ENCODE data around the gene BCL2L13.
"Not testable (repeated sequence)": the region's sequence is repeated elsewhere in the genome, so short reads cannot be mapped to it uniquely, and the experiment has no call there.

The BCL2L13 gene

DNA sequence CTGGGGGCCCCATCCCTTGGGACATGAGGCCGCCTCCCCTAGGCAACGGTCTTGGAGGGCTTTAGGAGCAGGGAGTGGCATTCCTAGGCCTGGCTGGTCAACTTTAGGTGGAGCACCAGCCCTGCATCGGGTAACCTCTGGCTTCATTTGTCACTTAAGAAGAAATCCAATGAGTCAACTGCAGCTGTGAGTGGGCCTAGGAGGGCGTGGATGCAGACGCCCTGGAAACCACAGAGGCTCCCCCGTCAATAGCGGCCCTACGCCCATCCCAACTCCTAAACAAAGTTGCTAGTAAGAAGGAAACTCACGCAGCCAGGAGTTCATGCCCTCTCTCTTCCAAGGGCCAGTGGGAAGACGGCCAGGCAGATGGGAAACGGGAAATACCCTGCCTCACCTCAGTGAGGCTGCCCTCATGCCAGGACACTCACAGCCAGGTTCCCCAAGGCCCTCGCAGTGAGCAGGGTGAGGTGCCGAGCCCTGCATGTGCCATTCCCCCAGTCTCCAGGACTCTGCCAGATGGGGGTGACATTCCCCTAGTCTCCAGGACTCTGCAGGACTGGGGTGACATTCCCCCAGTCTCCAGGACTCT, 114.9 kb downstream of the BCL2L13 start:
- DNase-seq (ENCODE audit: low read depth, low spot score) = no peak
- Histone ChIP-seq H3K27ac (ENCODE audit: low read length) (no peak overlapping the region), H3K4me3 (ENCODE audit: low read length) (no peak overlapping the region), H3K27me3 (ENCODE audit: control insufficient read depth, insufficient read depth, low read length) (no peaks in the 10 kb centered on the region), H3K4me1 (ENCODE audit: control insufficient read depth, insufficient read depth, low read length) (no peaks in the 10 kb centered on the region; the same call in 1 of the 2 replicates), H3K9me3 (ENCODE audit: control insufficient read depth, insufficient read depth, low read length) (no peaks in the 10 kb centered on the region), H3K36me3 (ENCODE audit: control insufficient read depth, insufficient read depth, low read length) (no peaks in the 10 kb centered on the region; the same call in 1 of the 2 replicates)
- no CpG with 5 or more reads among the region's 13 CpGs for WGBS (ENCODE audit: insufficient coverage, insufficient read length)

DNA sequence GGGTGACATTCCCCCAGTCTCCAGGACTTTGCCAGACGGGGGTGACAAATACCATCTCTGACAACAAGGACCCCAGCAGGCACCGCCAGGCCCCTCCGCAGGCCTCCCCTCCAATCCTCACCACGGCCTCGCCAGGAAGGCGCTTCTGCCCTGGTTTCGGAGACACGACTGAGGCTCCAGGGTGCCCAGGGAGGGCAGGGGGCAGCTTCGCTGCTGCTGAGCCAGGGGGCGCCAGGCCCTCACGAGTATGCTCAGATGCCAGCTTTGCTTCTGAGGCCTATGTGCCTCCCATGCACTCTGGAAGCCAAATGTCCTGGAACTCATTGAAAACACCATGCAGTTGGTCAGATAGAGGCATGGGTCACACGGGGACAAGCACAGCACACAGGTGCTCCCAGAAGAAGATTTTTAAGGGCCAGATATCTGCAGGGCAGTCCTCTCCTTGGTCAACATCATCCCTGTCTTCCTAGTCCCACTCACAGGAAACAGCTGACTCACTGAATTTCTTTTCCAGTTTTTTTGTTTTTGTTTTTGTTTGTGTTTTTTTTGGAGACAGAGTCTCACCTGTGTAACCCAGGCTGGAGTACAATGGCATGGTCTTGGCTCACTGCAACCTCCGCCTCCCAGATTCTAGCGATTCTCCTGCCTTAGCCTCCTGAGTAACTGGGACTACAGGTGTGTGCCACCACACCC, 115.8 kb downstream of the BCL2L13 start:
- Histone ChIP-seq H3K36me3 (ENCODE audit: control insufficient read depth, insufficient read depth, low read length) (no peaks in the 10 kb centered on the region; the same call in 1 of the 2 replicates), H3K4me1 (ENCODE audit: control insufficient read depth, insufficient read depth, low read length) (no peaks in the 10 kb centered on the region; the same call in 1 of the 2 replicates), H3K27me3 (ENCODE audit: control insufficient read depth, insufficient read depth, low read length) (no peaks in the 10 kb centered on the region), H3K27ac (ENCODE audit: low read length) (no peak overlapping the region), H3K4me3 (ENCODE audit: low read length) (no peak overlapping the region), H3K9me3 (ENCODE audit: control insufficient read depth, insufficient read depth, low read length) (no peaks in the 10 kb centered on the region)
- no CpG with 5 or more reads among the region's 14 CpGs for WGBS (ENCODE audit: insufficient coverage, insufficient read length)
- no peak for DNase-seq (ENCODE audit: low read depth, low spot score)

DNA sequence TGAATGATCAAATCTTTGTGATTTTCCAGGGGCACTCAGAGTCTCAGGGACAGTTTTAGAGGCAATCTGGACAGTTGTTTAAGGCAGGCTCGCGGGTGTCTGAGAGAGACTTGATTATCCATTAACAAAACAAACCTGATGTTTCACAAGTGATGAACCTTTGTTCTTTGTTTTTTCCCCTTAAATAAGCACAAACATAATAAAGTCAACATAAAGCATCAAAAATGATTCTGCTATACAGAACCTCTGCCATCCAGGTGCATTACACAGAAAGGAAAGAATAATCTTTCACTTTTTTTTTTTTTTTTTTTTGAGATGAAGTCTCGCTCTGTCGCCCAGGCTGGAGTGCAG, 122.6 kb downstream of the BCL2L13 start:
- Histone ChIP-seq H3K27me3 (ENCODE audit: control insufficient read depth, insufficient read depth, low read length) (no peaks in the 10 kb centered on the region), H3K27ac (ENCODE audit: low read length) (no peak overlapping the region), H3K36me3 (ENCODE audit: control insufficient read depth, insufficient read depth, low read length) (no peaks in the 10 kb centered on the region), H3K4me1 (ENCODE audit: control insufficient read depth, insufficient read depth, low read length) (no peaks in the 10 kb centered on the region), H3K4me3 (ENCODE audit: low read length) (no peak overlapping the region), H3K9me3 (ENCODE audit: control insufficient read depth, insufficient read depth, low read length) (no peaks in the 10 kb centered on the region)
- WGBS (ENCODE audit: insufficient coverage, insufficient read length) = no CpG with 5 or more reads among the region's 4 CpGs
- DNase-seq (ENCODE audit: low read depth, low spot score) = no peak

DNA sequence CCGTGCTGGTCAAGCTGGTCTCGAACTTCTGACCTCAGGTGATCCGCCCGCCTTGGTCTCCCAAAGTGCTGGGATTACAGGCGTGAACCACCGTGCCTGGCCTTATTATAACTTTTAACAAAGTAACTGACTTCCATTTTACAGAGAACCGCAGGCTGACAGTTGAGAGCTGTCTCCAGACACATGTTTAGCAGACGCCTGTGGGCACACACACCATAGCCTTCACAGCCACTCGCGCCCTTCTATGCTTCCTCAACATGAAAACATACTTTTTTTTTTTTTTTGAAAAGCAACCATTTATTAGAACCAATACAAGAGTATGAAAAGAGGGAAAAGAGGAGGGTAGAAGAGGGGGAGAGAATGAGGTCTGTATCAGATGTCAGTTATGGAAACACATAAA, 124.9 kb downstream of the BCL2L13 start:
- not testable (repeated sequence) for H3K9me3 ChIP-seq (ENCODE audit: control insufficient read depth, insufficient read depth, low read length); H3K27ac ChIP-seq (ENCODE audit: low read length); H3K4me3 ChIP-seq (ENCODE audit: low read length); DNase-seq (ENCODE audit: low read depth, low spot score); H3K27me3 ChIP-seq (ENCODE audit: control insufficient read depth, insufficient read depth, low read length); H3K36me3 ChIP-seq (ENCODE audit: control insufficient read depth, insufficient read depth, low read length); H3K4me1 ChIP-seq (ENCODE audit: control insufficient read depth, insufficient read depth, low read length)
- no CpG with 5 or more reads among the region's 10 CpGs for WGBS (ENCODE audit: insufficient coverage, insufficient read length)

DNA sequence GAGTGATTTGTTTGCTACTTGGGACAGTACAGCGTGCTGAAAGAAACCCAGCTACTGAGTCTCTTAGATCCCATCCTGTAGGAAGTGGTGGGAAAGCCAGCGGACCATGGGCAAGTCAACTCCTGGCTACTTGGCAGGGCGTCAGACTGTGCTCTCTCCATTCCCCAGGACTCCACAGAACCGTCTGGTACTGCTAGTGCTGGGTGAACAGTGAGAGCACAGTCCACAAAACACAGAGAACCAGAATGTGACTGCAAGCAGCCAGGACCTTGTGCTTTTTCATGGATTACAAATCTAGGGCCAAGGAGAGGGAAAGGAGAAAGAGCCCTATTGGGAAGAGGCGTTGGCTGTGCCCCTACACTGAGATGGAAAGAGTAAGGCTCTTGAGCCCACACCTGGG, 125.5 kb downstream of the BCL2L13 start:
- Histone ChIP-seq H3K9me3 (ENCODE audit: control insufficient read depth, insufficient read depth, low read length) (no peaks in the 10 kb centered on the region), H3K36me3 (ENCODE audit: control insufficient read depth, insufficient read depth, low read length) (no peaks in the 10 kb centered on the region), H3K27me3 (ENCODE audit: control insufficient read depth, insufficient read depth, low read length) (no peaks in the 10 kb centered on the region), H3K27ac (ENCODE audit: low read length) (no peak overlapping the region), H3K4me1 (ENCODE audit: control insufficient read depth, insufficient read depth, low read length) (no peaks in the 10 kb centered on the region), H3K4me3 (ENCODE audit: low read length) (no peak overlapping the region)
- no peak for DNase-seq (ENCODE audit: low read depth, low spot score)
- WGBS (ENCODE audit: insufficient coverage, insufficient read length) = no CpG with 5 or more reads among the region's 5 CpGs

DNA sequence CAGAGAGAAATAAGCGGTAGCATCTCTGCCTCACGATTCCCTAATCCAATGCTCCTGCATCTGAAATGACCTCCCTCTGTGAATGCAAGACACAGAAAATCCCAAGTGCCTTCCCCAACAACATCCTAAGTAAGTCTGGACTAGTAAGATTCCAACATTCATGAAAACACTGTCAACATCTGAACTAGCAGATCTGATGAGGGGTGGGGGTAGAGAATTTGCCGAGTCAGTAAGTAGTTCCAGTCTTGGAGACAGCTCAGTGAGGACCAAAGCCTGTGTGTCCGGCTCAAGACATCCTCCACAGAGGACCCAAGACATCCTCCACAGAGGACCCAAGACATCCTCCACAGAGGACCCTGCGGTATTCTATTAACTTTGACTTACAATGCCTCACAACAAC, 126.3 kb downstream of the BCL2L13 start:
- not testable (repeated sequence) for H3K4me3 ChIP-seq (ENCODE audit: low read length); H3K9me3 ChIP-seq (ENCODE audit: control insufficient read depth, insufficient read depth, low read length); H3K27ac ChIP-seq (ENCODE audit: low read length); H3K4me1 ChIP-seq (ENCODE audit: control insufficient read depth, insufficient read depth, low read length); H3K27me3 ChIP-seq (ENCODE audit: control insufficient read depth, insufficient read depth, low read length); DNase-seq (ENCODE audit: low read depth, low spot score); H3K36me3 ChIP-seq (ENCODE audit: control insufficient read depth, insufficient read depth, low read length)
- WGBS (ENCODE audit: insufficient coverage, insufficient read length) = no CpG with 5 or more reads among the region's 5 CpGs

DNA sequence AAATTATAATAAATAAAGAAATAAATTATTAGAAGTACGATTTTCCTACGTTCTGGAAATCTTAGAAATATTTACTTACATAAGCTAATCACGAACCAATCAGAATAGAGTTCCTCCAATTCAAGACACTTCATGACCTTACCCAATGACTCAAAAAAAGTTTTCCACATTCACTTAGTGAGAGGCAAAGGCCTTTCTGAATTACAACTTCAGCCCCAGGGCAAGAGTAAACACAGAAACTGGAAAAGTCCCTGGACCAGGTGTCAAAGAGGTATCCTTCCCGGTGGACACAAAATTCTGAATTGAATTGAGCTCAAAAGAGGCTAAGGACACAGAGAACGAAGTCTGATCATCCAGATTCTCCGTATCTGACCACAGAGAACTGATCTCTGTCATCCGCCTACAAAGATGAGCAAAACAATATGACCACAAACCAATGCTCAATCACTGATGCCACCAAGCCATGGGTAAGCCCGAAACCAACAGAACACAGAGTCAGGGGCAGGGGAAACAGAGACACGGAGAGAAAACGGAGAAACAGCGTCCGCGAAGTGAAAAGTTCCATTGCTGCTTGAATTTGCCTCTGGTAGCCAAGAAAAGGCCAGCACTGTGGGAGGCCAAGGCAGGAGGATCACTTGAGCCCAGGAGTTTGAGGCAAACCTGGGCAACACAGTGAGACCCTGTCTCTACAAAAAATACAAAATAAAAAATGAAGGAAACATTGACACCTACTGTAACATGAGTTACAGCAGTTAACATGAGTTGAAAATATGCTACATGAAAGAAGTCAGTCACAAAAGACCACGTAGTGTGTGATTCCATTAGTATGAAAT, 128.9 kb downstream of the BCL2L13 start:
- no peaks in the 10 kb centered on the region for H3K36me3 ChIP-seq (ENCODE audit: control insufficient read depth, insufficient read depth, low read length)
- no peaks in the 10 kb centered on the region for H3K4me1 ChIP-seq (ENCODE audit: control insufficient read depth, insufficient read depth, low read length)
- H3K9me3 ChIP-seq (ENCODE audit: control insufficient read depth, insufficient read depth, low read length) = no peaks in the 10 kb centered on the region
- H3K4me3 ChIP-seq (ENCODE audit: low read length) = no peak overlapping the region
- no peak for DNase-seq (ENCODE audit: low read depth, low spot score)
- no peaks in the 10 kb centered on the region for H3K27me3 ChIP-seq (ENCODE audit: control insufficient read depth, insufficient read depth, low read length)
- no peak overlapping the region for H3K27ac ChIP-seq (ENCODE audit: low read length)
- no CpG with 5 or more reads among the region's 14 CpGs for WGBS (ENCODE audit: insufficient coverage, insufficient read length)

DNA sequence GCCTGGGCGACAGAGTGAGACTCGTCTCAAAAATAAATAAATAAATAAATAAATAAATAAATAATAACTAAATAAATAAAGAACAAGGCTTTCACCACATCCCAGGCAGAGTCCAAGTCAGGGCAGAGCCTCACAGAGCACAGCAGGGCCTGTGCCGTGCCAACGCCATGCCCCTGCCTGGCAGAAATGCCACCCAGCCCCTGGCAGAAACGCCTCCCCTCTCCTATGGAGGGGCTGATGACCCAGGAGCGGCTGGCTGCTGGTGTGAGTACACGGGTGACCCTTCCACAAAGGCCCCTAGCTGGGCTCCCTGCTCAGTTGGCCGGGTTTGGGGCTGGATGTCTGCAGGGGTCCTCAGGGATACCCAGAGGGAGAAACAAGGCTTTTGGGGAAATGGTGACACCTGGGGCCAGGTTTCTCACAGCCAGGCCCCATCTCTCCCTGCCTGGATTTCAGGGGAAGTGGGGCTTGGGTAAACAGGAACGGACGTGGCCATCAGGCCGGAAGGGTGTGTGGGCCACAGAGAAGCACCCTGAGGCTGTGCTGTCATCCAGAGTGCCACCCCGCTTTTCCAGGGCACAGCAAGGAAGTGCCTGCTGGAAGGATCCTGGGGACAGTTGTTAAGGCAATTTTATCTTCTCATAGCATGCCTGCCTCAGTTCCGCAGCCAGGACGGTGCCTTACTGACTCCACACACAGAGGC, 130.6 kb downstream of the BCL2L13 start:
- Histone ChIP-seq H3K27me3 (ENCODE audit: control insufficient read depth, insufficient read depth, low read length) (no peaks in the 10 kb centered on the region), H3K27ac (ENCODE audit: low read length) (no peak overlapping the region), H3K36me3 (ENCODE audit: control insufficient read depth, insufficient read depth, low read length) (no peaks in the 10 kb centered on the region), H3K9me3 (ENCODE audit: control insufficient read depth, insufficient read depth, low read length) (no peaks in the 10 kb centered on the region), H3K4me1 (ENCODE audit: control insufficient read depth, insufficient read depth, low read length) (peaks cover 3% of the 10 kb centered on the region; the same call in 1 of the 2 replicates), H3K4me3 (ENCODE audit: low read length) (no peak overlapping the region)
- no CpG with 5 or more reads among the region's 14 CpGs for WGBS (ENCODE audit: insufficient coverage, insufficient read length)
- DNase-seq (ENCODE audit: low read depth, low spot score) = no peak

DNA sequence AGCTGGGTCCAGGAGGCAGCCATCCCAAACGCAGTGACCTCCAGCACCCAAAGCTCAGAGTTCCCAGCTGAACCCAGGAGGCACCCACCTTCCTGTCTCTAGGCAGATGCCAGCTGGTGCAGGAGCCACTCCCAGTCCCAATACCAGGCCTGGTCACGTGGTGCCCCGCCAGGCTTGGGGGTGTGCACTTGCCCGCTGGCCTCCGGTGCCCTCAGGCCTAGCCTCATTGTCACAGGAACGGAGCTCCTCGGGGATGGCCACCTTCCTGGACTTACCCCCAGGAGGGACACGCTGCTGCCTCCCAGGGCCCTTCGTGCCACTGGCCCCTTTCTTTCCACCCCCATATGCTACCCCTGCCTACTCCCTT, 131.1 kb downstream of the BCL2L13 start:
- no peak overlapping the region for H3K27ac ChIP-seq (ENCODE audit: low read length)
- DNase-seq (ENCODE audit: low read depth, low spot score) = no peak
- no CpG with 5 or more reads among the region's 9 CpGs for WGBS (ENCODE audit: insufficient coverage, insufficient read length)

More for the DNA sequence above, 131.1 kb downstream of the BCL2L13 start:
- H3K4me3 ChIP-seq (ENCODE audit: low read length) = no peak overlapping the region
- H3K4me1 ChIP-seq (ENCODE audit: control insufficient read depth, insufficient read depth, low read length) = peaks cover 3% of the 10 kb centered on the region; the same call in 1 of the 2 replicates
- no peaks in the 10 kb centered on the region for H3K36me3 ChIP-seq (ENCODE audit: control insufficient read depth, insufficient read depth, low read length)
- H3K27me3 ChIP-seq (ENCODE audit: control insufficient read depth, insufficient read depth, low read length) = no peaks in the 10 kb centered on the region
- no peaks in the 10 kb centered on the region for H3K9me3 ChIP-seq (ENCODE audit: control insufficient read depth, insufficient read depth, low read length)
